Endothelial cell of umbilical vein (primary cell): ENCODE results near the gene PCDH20. TPM values are rescaled to one million over a fixed set of nuclear protein-coding genes. Genes with fewer than 3 reads are reported as not detected.
A peak's percentile ranks its signal among the peaks of the same experiment; 100 is the strongest.

ENCODE experiments used
- BruUV-seq: library from RNA; stranded (reverse); fragments of 400-500 nt; replicated peaks from 2 replicates; lab custom pipeline; 2021; lab: Mats Ljungman, UMichigan
- CTCF ChIA-PET: fragments of 300-600, 350-600 bp; sonication (Branson Sonifier 250); formaldehyde crosslinking; loops from one replicate; lab custom pipeline; 2021; ENCODE audit warnings: antibody characterized with exemption, inconsistent platforms; lab: Charles Lee
- POLR2A ChIA-PET: fragments of 300-600, 350-600 bp; sonication (Branson Sonifier 250); formaldehyde crosslinking; loops from one replicate; lab custom pipeline; 2021; ENCODE audit warnings: antibody characterized with exemption, inconsistent platforms; lab: Charles Lee
- DNase-seq: peaks from one replicate; pipeline ENCODE4 v3.0.0-alpha.2; 2011; ENCODE audit warnings: low read depth, low spot score
- FAIRE-seq: peaks from 2 replicates; lab custom pipeline; 2011; peaks lifted over from hg19 to GRCh38; lab: Jason Lieb, UNC
- H2AFZ ChIP-seq: 2 replicates; pipeline ENCODE4 v1.6.0; 2012; ENCODE audit warnings: low read depth, low read length, control low read depth, inconsistent platforms
- H3K27ac ChIP-seq: 2 replicates; pipeline ENCODE4 v1.5.1; 2011; ENCODE audit warnings: low read depth, mild to moderate bottlenecking, control low read depth, low read length, moderate library complexity; ENCODE audit not compliant: insufficient read depth
- H3K27me3 ChIP-seq, 2 experiments: 2 replicates each; pipeline versions ENCODE4 v1.6.0 to v1.6.1; 2011; ENCODE audit warnings: low read length in 2 of 2, mixed read lengths in 1 of 2; ENCODE audit not compliant: control insufficient read depth in 2 of 2, insufficient read depth in 2 of 2
- H3K36me3 ChIP-seq, 2 experiments: 2 replicates in 1 of 2; 3 replicates in 1 of 2; pipeline ENCODE4 v1.5.1; 2011; ENCODE audit warnings: low read length in 2 of 2, mild to moderate bottlenecking in 1 of 2, moderate library complexity in 1 of 2; ENCODE audit not compliant: control insufficient read depth in 2 of 2, insufficient read depth in 2 of 2; ENCODE audit errors: extremely low read depth in 1 of 2
- H3K4me1 ChIP-seq: 3 replicates; pipeline ENCODE4 v1.5.1; 2011; ENCODE audit warnings: mild to moderate bottlenecking, low read length; ENCODE audit not compliant: control insufficient read depth, insufficient read depth; ENCODE audit errors: extremely low read depth
- H3K4me2 ChIP-seq: 2 replicates; pipeline ENCODE4 v1.6.1; 2011; ENCODE audit warnings: low read length, control low read depth, mixed read lengths; ENCODE audit not compliant: insufficient read depth
- H3K4me3 ChIP-seq, 3 experiments: fragments of 200-600 bp in 1 of 3; sonication (generic), shearing (Covaris generic) in 1 of 3; replicated peaks in 1 of 3; 2 replicates each; pipeline ENCODE4 v1.5.1; 2011 to 2016; ENCODE audit warnings: control low read depth in 3 of 3, low read length in 3 of 3, mild to moderate bottlenecking in 2 of 3, inconsistent platforms in 1 of 3, low read depth in 1 of 3, moderate library complexity in 1 of 3; ENCODE audit not compliant: insufficient read depth in 1 of 3
- H3K79me2 ChIP-seq: 2 replicates; pipeline ENCODE4 v1.6.0; 2012; ENCODE audit warnings: low read length, inconsistent platforms; ENCODE audit not compliant: control insufficient read depth, insufficient read depth
- H3K9ac ChIP-seq: replicated peaks from 2 replicates; pipeline ENCODE3; 2011; ENCODE audit warnings: low read length, control low read depth; ENCODE audit not compliant: insufficient read depth; ENCODE audit errors: extremely low read depth
- H3K9me1 ChIP-seq: replicated peaks from 3 replicates; pipeline ENCODE4 v1.6.0; 2011; ENCODE audit warnings: mild to moderate bottlenecking, low read length; ENCODE audit not compliant: control insufficient read depth, insufficient read depth; ENCODE audit errors: extremely low read depth
- H3K9me3 ChIP-seq: replicated peaks from 2 replicates; pipeline ENCODE4 v1.5.1; 2012; ENCODE audit warnings: low read length, inconsistent platforms; ENCODE audit not compliant: control insufficient read depth, insufficient read depth
- H4K20me1 ChIP-seq: replicated peaks from 2 replicates; pipeline ENCODE3; 2011; ENCODE audit warnings: mild to moderate bottlenecking, low read length; ENCODE audit not compliant: control insufficient read depth, insufficient read depth; ENCODE audit errors: extremely low read depth
- CTCF ChIP-seq, 2 donors: IDR thresholded peaks; 1 replicate in 1 of 2; 2 replicates in 1 of 2; pipeline ENCODE4 v1.5.1; 2011; ENCODE audit warnings: low read length in 2 of 2, mild to moderate bottlenecking in 2 of 2, moderate library complexity in 2 of 2, control low read depth in 1 of 2, inconsistent platforms in 1 of 2, low read depth in 1 of 2; ENCODE audit not compliant: insufficient read depth in 1 of 2; ENCODE audit errors: extremely low read depth in 1 of 2
- EZH2 ChIP-seq: IDR thresholded peaks from 2 replicates; pipeline ENCODE4 v1.6.1; 2012; ENCODE audit warnings: borderline replicate concordance, low read depth, mild to moderate bottlenecking, moderate library complexity, low read length, inconsistent platforms; ENCODE audit not compliant: severe bottlenecking
- FOS ChIP-seq: IDR thresholded peaks from 2 replicates; pipeline ENCODE4 v1.6.1; 2011; ENCODE audit warnings: mild to moderate bottlenecking, low read length, moderate library complexity, borderline replicate concordance; ENCODE audit not compliant: insufficient read depth
- GATA2 ChIP-seq: IDR thresholded peaks from 2 replicates; pipeline ENCODE4 v1.7.0; 2011; ENCODE audit warnings: low read depth, mild to moderate bottlenecking, moderate library complexity, mixed read lengths, low read length; ENCODE audit not compliant: insufficient read length, insufficient read depth
- JUN ChIP-seq: IDR thresholded peaks from 2 replicates; pipeline ENCODE4 v1.6.1; 2011; ENCODE audit warnings: borderline replicate concordance, low read depth; ENCODE audit not compliant: insufficient read length, insufficient read depth
- MAX ChIP-seq: IDR thresholded peaks from 2 replicates; pipeline ENCODE4 v1.6.1; 2011; ENCODE audit not compliant: insufficient read depth, insufficient read length
- MYC ChIP-seq: IDR thresholded peaks from one replicate; pipeline ENCODE4 v1.6.1; 2011; ENCODE audit warnings: mild to moderate bottlenecking, low read depth, low read length
- POLR2A ChIP-seq: IDR thresholded peaks from 2 replicates; pipeline ENCODE4 v1.6.1; 2012; ENCODE audit warnings: low read depth, mild to moderate bottlenecking, control low read depth, low read length
- POLR2AphosphoS5 ChIP-seq: IDR thresholded peaks from 2 replicates; pipeline ENCODE4 v1.6.1; 2012; ENCODE audit warnings: low read depth, mild to moderate bottlenecking, control low read depth, low read length, moderate library complexity; ENCODE audit not compliant: insufficient read depth
- dilution Hi-C: fragments of 300-500 bp; cut with MboI; formaldehyde crosslinking; loops from one replicate; pipeline ENCODE4 v1.15.0; 2019; ENCODE audit warnings: low sequenced_read_pairs; ENCODE audit not compliant: extremely low pct_ligation_motif_present
- intact Hi-C: fragments of 100-400 bp; cut with micrococcal nuclease; formaldehyde crosslinking; loops from one replicate; pipeline ENCODE4 v1.10.0; 2022
- polyA plus RNA-seq, 4 experiments: library from polyadenylated mRNA; depleted of rRNA in 3 of 4; stranded (reverse) in 3 of 4; unstranded in 1 of 4; fragments of >200 nt; gene quantifications; 2 replicates each; pipeline versions ENCODE4 v1.2.1 to v1.2.3, GENCODE V29; 2011 to 2012; ENCODE audit warnings: missing spikeins in 1 of 4
- total RNA-seq: library from RNA; stranded (reverse); gene quantifications from 2 replicates; pipeline ENCODE4 v1.2.3, GENCODE V29; 2021

Gene PCDH20
- total and polyA plus RNA-seq, 2 donors (not counting 3 experiments of a cell fraction or from before 2014, with no cell fraction given) = 0.01 TPM; not detected in 1

GRCh38 chr13:61414686-61415057, 977 bp downstream of the PCDH20 start:
- H2AFZ ChIP-seq = no peak overlapping the region
- peaks cover 27 to 32% of the 10 kb centered on the region in 2 experiments for H3K27me3 ChIP-seq
- H3K36me3 ChIP-seq = no peaks in the 10 kb centered on the region
- dilution Hi-C loops (no loop called here), intact Hi-C loops (loop anchor here (5.0 to 10.0 kb wide), 2 partner anchors 538 to 970 kb away; no protein-coding TSS in a partner anchor)
- TF ChIP-seq MAX (no peak), POLR2A (no peak), JUN (no peak), CTCF (IDR thresholded peaks at IDR 0.05; ENCODE audit: extremely low read depth in 1 of 2, insufficient read depth in 1 of 2, low read depth in 1 of 2, low read length in 2 of 2) (no peak), GATA2 (no peak), POLR2AphosphoS5 (no peak), FOS (no peak), EZH2 (no peak), MYC (no peak)
- ChIA-PET POLR2A (no interaction called here), CTCF (no interaction called here)
- no peaks in the 10 kb centered on the region for H4K20me1 ChIP-seq
- FAIRE-seq (no peak), DNase-seq (no peak)
- H3K4me2 ChIP-seq = peak overlapping the region; percentile 53
- H3K27ac ChIP-seq = no peak overlapping the region
- no TSS peak for BruUV-seq
- no peaks in the 10 kb centered on the region for H3K4me1 ChIP-seq
- H3K9me3 ChIP-seq = no peaks in the 10 kb centered on the region
- peak overlapping the region in 1 of 3 experiments; percentile 55 for H3K4me3 ChIP-seq
- no peaks in the 10 kb centered on the region for H3K9me1 ChIP-seq
- H3K79me2 ChIP-seq = no peaks in the 10 kb centered on the region
- no peak overlapping the region for H3K9ac ChIP-seq
